Measurements from ENCODE around the gene EPS8L1.

DNA sequence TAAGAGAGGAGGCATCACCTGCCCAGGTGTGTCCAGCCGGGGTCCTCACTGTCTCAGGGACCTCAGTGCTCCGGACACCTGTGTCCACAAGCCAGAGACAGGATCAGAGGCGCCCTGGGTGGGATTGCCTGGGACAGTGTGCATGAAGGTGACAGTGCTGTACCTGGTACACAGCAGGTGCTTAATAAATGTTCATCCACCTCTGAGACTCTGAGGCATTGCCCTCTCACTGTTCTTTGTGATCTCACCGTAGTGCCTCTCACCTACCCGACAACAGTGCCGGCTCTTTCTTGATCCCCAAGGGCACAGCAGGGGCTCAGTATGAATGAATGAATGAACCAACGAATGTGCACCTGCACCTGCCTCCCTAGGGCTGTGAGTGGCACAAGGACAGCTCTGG lies 21.9 kb upstream of the EPS8L1 start:
- TF ChIP-seq, protein P1, sequence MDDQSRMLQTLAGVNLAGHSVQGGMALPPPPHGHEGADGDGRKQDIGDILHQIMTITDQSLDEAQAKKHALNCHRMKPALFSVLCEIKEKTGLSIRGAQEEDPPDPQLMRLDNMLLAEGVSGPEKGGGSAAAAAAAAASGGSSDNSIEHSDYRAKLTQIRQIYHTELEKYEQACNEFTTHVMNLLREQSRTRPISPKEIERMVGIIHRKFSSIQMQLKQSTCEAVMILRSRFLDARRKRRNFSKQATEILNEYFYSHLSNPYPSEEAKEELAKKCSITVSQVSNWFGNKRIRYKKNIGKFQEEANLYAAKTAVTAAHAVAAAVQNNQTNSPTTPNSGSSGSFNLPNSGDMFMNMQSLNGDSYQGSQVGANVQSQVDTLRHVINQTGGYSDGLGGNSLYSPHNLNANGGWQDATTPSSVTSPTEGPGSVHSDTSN (IDR thresholded peaks at IDR 0.05) = no peak
- TF ChIP-seq, protein P2, sequence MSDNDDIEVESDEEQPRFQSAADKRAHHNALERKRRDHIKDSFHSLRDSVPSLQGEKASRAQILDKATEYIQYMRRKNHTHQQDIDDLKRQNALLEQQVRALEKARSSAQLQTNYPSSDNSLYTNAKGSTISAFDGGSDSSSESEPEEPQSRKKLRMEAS (IDR thresholded peaks at IDR 0.05; ENCODE audit: low read depth) = no peak
- TF ChIP-seq, protein P3, sequence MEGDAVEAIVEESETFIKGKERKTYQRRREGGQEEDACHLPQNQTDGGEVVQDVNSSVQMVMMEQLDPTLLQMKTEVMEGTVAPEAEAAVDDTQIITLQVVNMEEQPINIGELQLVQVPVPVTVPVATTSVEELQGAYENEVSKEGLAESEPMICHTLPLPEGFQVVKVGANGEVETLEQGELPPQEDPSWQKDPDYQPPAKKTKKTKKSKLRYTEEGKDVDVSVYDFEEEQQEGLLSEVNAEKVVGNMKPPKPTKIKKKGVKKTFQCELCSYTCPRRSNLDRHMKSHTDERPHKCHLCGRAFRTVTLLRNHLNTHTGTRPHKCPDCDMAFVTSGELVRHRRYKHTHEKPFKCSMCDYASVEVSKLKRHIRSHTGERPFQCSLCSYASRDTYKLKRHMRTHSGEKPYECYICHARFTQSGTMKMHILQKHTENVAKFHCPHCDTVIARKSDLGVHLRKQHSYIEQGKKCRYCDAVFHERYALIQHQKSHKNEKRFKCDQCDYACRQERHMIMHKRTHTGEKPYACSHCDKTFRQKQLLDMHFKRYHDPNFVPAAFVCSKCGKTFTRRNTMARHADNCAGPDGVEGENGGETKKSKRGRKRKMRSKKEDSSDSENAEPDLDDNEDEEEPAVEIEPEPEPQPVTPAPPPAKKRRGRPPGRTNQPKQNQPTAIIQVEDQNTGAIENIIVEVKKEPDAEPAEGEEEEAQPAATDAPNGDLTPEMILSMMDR (IDR thresholded peaks at IDR 0.05) = no peak
- TF ChIP-seq FOXJ3 (CRISPR knock-in tag; IDR thresholded peaks at IDR 0.05) = no peak
